GM18909 (cell line): ENCODE measurements around the gene UBASH3B.

Source experiments
- ATAC-seq: cut with Tn5 transposase; IDR thresholded peaks from one replicate; pipeline ENCODE4 v1.9.1; 2021; ENCODE audit warnings: mild to moderate bottlenecking; ENCODE audit not compliant: unreplicated experiment, poor library complexity

Gene UBASH3B

GRCh38 chr11:122646549-122647340, 8.8 kb upstream of the UBASH3B start:
- no peak for ATAC-seq

- ATAC-seq: no peak
Measured at GRCh38 chr11:122647736-122648275, 7.7 kb upstream of the UBASH3B start.

GRCh38 chr11:122649116-122649515, 6.4 kb upstream of the UBASH3B start:
- ATAC-seq: no peak

- no peak for ATAC-seq
Measured at GRCh38 chr11:122650619-122651018, 4.9 kb upstream of the UBASH3B start.

- ATAC-seq: no peak
Measured at GRCh38 chr11:122652495-122652894, 3.0 kb upstream of the UBASH3B start.

- no peak for ATAC-seq
Measured at GRCh38 chr11:122653916-122654585, 1.5 kb upstream of the UBASH3B start.

- peak; percentile 53 for ATAC-seq
Measured at GRCh38 chr11:122656073-122656630, 630 bp downstream of the UBASH3B start.

GRCh38 chr11:122656631-122657101, 1.1 kb downstream of the UBASH3B start:
- no peak for ATAC-seq

GRCh38 chr11:122659676-122660554, 4.4 kb downstream of the UBASH3B start:
- ATAC-seq: no peak

GRCh38 chr11:122661182-122661945, 5.8 kb downstream of the UBASH3B start:
- ATAC-seq: no peak

- ATAC-seq: no peak
Measured at GRCh38 chr11:122663056-122663740, 7.7 kb downstream of the UBASH3B start.

- ATAC-seq: no peak
Measured at GRCh38 chr11:122663764-122664163, 8.2 kb downstream of the UBASH3B start.

- no peak for ATAC-seq
Measured at GRCh38 chr11:122664188-122664587, 8.7 kb downstream of the UBASH3B start.

- ATAC-seq: no peak
Measured at GRCh38 chr11:122665861-122666260, 10.3 kb downstream of the UBASH3B start.

GRCh38 chr11:122666743-122667142, 11.2 kb downstream of the UBASH3B start:
- ATAC-seq: no peak

GRCh38 chr11:122668562-122669090, 13.1 kb downstream of the UBASH3B start:
- no peak for ATAC-seq

- no peak for ATAC-seq
Measured at GRCh38 chr11:122670131-122670530, 14.6 kb downstream of the UBASH3B start.

GRCh38 chr11:122671400-122671891, 15.9 kb downstream of the UBASH3B start:
- no peak for ATAC-seq
